Progenitor cell of endocrine pancreas (in vitro differentiated cells): ENCODE measurements around the gene AMD1. TPM values are rescaled to one million over a fixed set of nuclear protein-coding genes. Genes with fewer than 3 reads are reported as not detected.

Experiments
- DNase-seq: peaks from one replicate; pipeline ENCODE4 v3.0.0; 2021; ENCODE audit warnings: low spot score; ENCODE audit not compliant: unreplicated experiment
- H3K27ac Mint-ChIP-seq: 2 replicates; pipeline ENCODE4 v1.8.0; 2021; ENCODE audit warnings: mild to moderate bottlenecking, moderate library complexity, mixed read lengths
- H3K27me3 Mint-ChIP-seq: 2 replicates; pipeline ENCODE4 v1.8.0; 2021; ENCODE audit warnings: mixed read lengths
- H3K36me3 Mint-ChIP-seq: 2 replicates; pipeline ENCODE4 v1.8.0; 2022; ENCODE audit warnings: mixed read lengths; ENCODE audit not compliant: insufficient read depth
- H3K4me1 Mint-ChIP-seq: 2 replicates; pipeline ENCODE4 v1.8.0; 2021; ENCODE audit warnings: low read depth, mixed read lengths
- H3K4me3 Mint-ChIP-seq: 2 replicates; pipeline ENCODE4 v1.8.0; 2021; ENCODE audit warnings: low read depth, mild to moderate bottlenecking, moderate library complexity, mixed read lengths
- H3K9me3 Mint-ChIP-seq: 2 replicates; pipeline ENCODE4 v1.8.0; 2021; ENCODE audit warnings: low read depth, mixed read lengths
- total RNA-seq: library from RNA; stranded (reverse); gene quantifications from 2 replicates; pipeline ENCODE4 v1.2.1, GENCODE V29; 2021
- TF ChIP-seq, protein P1 (sequence below): fragments of 200-600 bp; sonication (generic); IDR thresholded peaks from one replicate; pipeline ENCODE4 v1.5.0; 2021; ENCODE audit warnings: antibody characterized with exemption, mild to moderate bottlenecking; ENCODE audit not compliant: unreplicated experiment

The AMD1 gene
- total RNA-seq, 1 donor from 2014 or later = 75.2 TPM

DNA sequence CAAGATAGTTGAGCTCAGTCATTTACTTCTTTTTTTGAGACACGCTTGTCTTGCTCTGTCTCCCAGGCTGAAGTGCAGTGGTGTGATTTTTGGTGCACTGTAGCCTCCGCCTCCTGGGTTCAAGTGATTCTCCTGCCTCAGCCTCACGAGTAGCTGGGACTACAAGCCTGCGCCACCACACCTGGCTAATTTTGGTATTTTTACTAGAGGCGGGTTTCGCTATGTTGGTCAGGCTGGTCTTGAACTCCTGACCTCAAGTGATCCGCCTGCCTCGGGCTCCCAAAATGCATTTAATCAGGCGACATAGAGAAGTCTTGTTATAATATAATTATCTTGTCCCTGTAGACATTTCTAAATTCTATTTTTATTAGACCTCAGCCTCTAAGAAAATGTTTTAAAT lies 6.1 kb downstream of the AMD1 start:
- peaks cover 7% of the 10 kb centered on the region for H3K36me3 Mint-ChIP-seq
- no peak for DNase-seq
- H3K27me3 Mint-ChIP-seq = no peaks in the 10 kb centered on the region
- no peak overlapping the region for H3K27ac Mint-ChIP-seq
- TF ChIP-seq, protein P1, sequence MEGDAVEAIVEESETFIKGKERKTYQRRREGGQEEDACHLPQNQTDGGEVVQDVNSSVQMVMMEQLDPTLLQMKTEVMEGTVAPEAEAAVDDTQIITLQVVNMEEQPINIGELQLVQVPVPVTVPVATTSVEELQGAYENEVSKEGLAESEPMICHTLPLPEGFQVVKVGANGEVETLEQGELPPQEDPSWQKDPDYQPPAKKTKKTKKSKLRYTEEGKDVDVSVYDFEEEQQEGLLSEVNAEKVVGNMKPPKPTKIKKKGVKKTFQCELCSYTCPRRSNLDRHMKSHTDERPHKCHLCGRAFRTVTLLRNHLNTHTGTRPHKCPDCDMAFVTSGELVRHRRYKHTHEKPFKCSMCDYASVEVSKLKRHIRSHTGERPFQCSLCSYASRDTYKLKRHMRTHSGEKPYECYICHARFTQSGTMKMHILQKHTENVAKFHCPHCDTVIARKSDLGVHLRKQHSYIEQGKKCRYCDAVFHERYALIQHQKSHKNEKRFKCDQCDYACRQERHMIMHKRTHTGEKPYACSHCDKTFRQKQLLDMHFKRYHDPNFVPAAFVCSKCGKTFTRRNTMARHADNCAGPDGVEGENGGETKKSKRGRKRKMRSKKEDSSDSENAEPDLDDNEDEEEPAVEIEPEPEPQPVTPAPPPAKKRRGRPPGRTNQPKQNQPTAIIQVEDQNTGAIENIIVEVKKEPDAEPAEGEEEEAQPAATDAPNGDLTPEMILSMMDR = no peak
- H3K9me3 Mint-ChIP-seq = no peaks in the 10 kb centered on the region
- peaks cover 59% of the 10 kb centered on the region for H3K4me1 Mint-ChIP-seq
- H3K4me3 Mint-ChIP-seq = no peak overlapping the region

DNA sequence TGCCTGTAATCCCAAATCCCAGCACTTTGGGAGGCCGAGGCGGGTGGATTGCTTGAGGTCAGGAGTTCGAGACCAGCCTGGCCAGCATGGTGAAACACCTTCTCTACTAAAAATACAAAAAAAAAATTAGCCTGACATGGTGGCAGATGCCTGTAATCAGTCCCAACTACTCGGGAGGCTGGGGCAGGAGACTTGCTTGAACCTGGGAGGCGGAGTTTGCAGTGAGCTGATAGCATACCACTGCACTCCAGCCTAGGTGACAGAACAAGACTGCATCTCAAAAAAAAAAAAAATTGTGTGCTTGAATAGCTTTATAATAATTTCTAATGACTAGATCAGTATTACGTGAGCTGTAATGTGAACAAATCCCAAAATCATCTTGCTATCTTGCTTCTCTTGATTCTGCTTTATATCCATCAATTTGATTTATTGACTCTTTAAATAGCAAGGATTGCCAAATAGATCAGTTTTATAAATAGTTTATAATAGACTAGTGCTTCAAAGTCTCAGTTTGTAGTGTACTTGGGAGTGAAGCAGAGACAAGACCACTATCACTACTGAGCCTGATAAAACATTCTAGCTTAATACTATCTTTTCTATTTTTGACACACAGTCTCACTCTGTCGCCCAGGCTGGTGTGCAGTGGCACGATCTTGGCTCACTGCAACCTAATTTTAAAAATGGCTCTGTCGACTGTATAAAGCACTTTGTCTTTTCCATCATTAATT lies 7.1 kb downstream of the AMD1 start:
- Mint-ChIP-seq H3K27me3 (no peaks in the 10 kb centered on the region), H3K4me1 (peaks cover 55% of the 10 kb centered on the region), H3K36me3 (peaks cover 9% of the 10 kb centered on the region), H3K27ac (peak overlapping the region; percentile 47), H3K4me3 (no peak overlapping the region), H3K9me3 (no peaks in the 10 kb centered on the region)
- TF ChIP-seq, protein P1 = no peak
- DNase-seq = no peak

DNA sequence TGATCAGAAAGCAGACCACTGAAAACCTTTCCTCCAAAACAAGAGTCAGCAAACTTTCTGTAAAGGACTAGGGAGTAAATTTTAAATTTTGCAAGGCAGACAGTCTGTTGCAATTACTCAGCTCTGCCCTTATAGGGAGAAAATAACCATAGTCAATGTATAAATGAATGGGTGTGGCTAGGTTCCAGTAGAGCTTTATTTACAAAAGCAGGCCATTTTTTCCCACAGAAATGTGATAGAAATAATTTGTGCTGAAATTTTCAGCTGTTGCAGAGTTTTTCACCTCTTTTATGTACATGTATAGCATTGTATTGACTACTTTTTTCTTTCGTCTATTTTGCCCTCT lies 7.7 kb downstream of the AMD1 start:
- Mint-ChIP-seq H3K9me3 (no peaks in the 10 kb centered on the region), H3K27ac (peak overlapping the region; percentile 47), H3K36me3 (peaks cover 9% of the 10 kb centered on the region), H3K27me3 (no peaks in the 10 kb centered on the region), H3K4me1 (peaks cover 49% of the 10 kb centered on the region), H3K4me3 (no peak overlapping the region)
- TF ChIP-seq, protein P1 = no peak
- no peak for DNase-seq

DNA sequence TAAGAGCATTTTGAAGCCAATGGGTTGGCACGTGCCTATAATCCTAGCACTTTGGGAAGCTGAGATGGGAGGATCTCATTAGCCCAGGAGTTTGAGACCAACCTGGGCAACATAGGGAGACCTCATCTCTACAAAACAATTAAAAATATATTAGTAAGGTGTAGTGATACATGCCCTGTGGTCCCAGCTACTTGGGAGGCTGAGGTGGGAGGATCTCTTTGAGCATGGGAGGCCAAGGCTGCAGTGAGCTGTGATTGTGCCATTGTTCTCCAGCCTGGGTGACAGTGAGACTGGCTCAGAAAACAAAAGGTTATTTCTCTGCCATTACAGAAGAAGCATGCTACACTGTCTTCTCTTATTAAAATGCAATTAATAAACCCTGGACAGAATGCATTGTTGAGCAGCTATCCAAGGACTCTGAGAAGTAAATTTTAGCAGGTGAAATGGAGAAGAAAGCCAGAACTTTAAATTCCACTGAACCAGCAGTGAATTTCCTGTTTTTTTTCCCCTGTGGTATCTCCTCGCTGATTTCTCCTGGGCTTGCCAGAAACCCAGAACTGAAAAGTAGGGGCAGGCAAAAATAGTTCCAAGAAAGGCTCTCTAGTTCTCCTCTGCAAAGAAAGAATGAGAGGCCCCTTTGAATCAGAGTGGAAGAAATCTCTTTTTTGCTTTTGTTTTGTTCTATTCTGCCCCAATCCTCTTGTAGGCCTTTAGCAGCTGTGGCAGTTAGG lies 8.4 kb downstream of the AMD1 start:
- H3K4me1 Mint-ChIP-seq = peaks cover 43% of the 10 kb centered on the region
- peak overlapping the region; percentile 73 for H3K27ac Mint-ChIP-seq
- H3K36me3 Mint-ChIP-seq = peaks cover 11% of the 10 kb centered on the region
- TF ChIP-seq, protein P1 = no peak
- H3K27me3 Mint-ChIP-seq = no peaks in the 10 kb centered on the region
- no peak overlapping the region for H3K4me3 Mint-ChIP-seq
- no peaks in the 10 kb centered on the region for H3K9me3 Mint-ChIP-seq
- DNase-seq = no peak

DNA sequence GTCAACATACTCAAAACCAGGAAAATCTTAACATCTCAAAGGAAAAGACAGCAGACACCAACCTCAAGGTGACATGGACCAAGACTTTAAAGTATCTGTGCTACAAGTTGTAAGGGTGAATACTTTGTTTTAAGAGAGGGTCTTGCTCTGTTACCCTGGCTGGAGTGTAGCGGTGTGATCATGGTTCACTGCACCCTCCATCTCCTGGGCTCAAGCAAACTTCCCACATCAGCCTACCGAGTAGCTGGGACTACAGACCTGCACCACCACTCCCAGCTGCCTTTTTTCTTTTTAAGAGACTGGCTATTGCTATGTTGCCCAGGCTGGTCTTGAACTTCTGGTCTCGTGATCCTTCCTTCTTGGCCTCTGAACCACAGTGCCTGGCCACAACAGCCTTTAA lies 9.7 kb downstream of the AMD1 start:
- Mint-ChIP-seq H3K4me1 (peaks cover 31% of the 10 kb centered on the region), H3K4me3 (no peak overlapping the region), H3K9me3 (no peaks in the 10 kb centered on the region), H3K27ac (peak overlapping the region; percentile 83), H3K27me3 (no peaks in the 10 kb centered on the region), H3K36me3 (peaks cover 16% of the 10 kb centered on the region)
- DNase-seq = no peak
- TF ChIP-seq, protein P1 = no peak
